ENCODE measurements around the gene UTS2R. TPM values are rescaled to one million over a fixed set of nuclear protein-coding genes. Genes with fewer than 3 reads are reported as not detected.
"Not testable (repeated sequence)": the region's sequence is repeated elsewhere in the genome, so short reads cannot be mapped to it uniquely, and the experiment has no call there.

The UTS2R gene
- total RNA-seq, 1 donor from 2014 or later = not detected

- Mint-ChIP-seq H3K27ac (no peak overlapping the region), H3K9me3 (no peaks in the 10 kb centered on the region), H3K36me3 (ENCODE audit: low read depth) (no peaks in the 10 kb centered on the region), H3K4me3 (ENCODE audit: low read depth) (no peak overlapping the region), H3K4me1 (ENCODE audit: low read depth) (peaks cover 4% of the 10 kb centered on the region), H3K27me3 (ENCODE audit: low read depth) (peaks cover 22% of the 10 kb centered on the region)
- intact Hi-C loops (cut with micrococcal nuclease) = no loop called here
- DNase-seq (ENCODE audit: low spot score) = no peak
These were observed 6.6 kb downstream of the UTS2R start for GRCh38 chr17:82377924-82378740.

DNA sequence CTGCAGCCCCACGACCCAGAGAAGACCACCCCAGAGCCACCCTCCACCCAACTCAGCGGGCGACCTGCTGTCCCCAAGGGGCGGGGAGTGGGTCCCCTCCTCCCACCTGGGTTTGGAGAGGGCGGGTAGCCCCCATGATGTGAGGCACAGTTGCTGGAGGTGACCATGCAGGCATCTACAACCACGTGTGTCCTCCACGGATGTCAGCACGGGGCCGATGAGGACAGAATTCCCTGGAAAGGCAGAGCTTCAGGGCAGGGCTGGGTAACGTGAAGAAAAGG lies 7.1 kb downstream of the UTS2R start:
- H3K4me3 Mint-ChIP-seq (ENCODE audit: low read depth) = no peak overlapping the region
- H3K9me3 Mint-ChIP-seq = no peaks in the 10 kb centered on the region
- H3K4me1 Mint-ChIP-seq (ENCODE audit: low read depth) = peaks cover 4% of the 10 kb centered on the region
- H3K36me3 Mint-ChIP-seq (ENCODE audit: low read depth) = no peaks in the 10 kb centered on the region
- DNase-seq (ENCODE audit: low spot score) = no peak
- H3K27me3 Mint-ChIP-seq (ENCODE audit: low read depth) = peaks cover 17% of the 10 kb centered on the region
- intact Hi-C loops (cut with micrococcal nuclease) = no loop called here
- no peak overlapping the region for H3K27ac Mint-ChIP-seq

DNA sequence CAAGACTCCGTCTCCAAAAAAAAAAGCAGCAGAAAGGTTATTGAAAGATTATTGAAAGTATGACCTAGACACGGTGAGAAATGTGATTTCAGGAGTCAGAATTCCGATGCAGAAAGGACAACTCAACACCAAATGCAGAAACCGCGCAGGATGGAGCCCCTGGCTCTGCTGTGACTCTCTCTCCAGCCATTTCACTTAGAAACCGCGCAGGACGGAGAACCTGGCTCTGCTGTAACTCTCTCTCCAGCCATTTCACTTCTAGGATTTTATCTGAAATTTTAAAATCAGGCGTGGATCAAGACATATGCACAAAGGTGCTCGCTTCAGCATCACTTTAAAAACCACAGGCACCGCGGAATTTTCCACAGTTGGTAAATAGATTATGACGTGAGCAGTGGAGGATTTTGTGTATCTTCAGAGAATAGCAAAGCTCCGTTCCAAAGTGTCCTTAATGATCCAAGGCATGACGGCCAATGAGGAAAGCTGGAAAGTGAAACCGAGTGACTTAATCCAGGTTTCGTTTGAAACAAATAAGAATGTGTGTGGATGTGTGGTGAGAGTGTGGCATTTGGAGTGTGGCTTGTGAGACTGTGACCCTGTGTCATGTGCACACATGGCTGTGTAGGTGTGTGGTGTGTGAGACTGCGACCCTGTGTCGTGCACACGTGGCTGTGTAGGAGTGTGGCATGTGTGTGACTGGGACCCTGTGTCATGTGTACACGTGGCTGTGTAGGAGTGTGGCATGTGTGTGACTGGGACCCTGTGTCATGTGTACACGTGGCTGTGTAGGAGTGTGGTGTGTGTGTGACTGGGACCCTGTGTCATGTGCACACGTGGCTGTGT lies 9.5 kb downstream of the UTS2R start:
- no peaks in the 10 kb centered on the region for H3K36me3 Mint-ChIP-seq (ENCODE audit: low read depth)
- intact Hi-C loops (cut with micrococcal nuclease) = no loop called here
- peaks cover 12% of the 10 kb centered on the region for H3K27me3 Mint-ChIP-seq (ENCODE audit: low read depth)
- no peak overlapping the region for H3K4me3 Mint-ChIP-seq (ENCODE audit: low read depth)
- no peak for DNase-seq (ENCODE audit: low spot score)
- H3K4me1 Mint-ChIP-seq (ENCODE audit: low read depth) = peaks cover 4% of the 10 kb centered on the region
- no peak overlapping the region for H3K27ac Mint-ChIP-seq
- no peaks in the 10 kb centered on the region for H3K9me3 Mint-ChIP-seq

DNA sequence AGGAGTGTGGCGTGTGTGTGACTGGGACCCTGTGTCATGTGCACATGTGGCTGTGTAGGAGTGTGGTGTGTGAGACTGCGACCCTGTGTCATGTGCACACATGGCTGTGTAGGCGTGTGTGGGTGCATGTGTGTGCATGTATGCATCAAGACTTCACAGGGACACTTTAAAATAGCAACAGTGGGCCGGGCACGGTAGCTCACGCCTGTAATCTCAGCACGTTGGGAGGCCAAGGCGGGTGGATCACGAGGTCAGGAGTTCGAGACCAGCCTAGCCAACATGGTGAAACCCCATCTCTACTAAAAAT lies 10.1 kb downstream of the UTS2R start:
- DNase-seq (ENCODE audit: low spot score); H3K27ac Mint-ChIP-seq; H3K4me3 Mint-ChIP-seq (ENCODE audit: low read depth); intact Hi-C loops (cut with micrococcal nuclease); H3K27me3 Mint-ChIP-seq (ENCODE audit: low read depth); H3K36me3 Mint-ChIP-seq (ENCODE audit: low read depth); H3K9me3 Mint-ChIP-seq; H3K4me1 Mint-ChIP-seq (ENCODE audit: low read depth): not testable (repeated sequence)

DNA sequence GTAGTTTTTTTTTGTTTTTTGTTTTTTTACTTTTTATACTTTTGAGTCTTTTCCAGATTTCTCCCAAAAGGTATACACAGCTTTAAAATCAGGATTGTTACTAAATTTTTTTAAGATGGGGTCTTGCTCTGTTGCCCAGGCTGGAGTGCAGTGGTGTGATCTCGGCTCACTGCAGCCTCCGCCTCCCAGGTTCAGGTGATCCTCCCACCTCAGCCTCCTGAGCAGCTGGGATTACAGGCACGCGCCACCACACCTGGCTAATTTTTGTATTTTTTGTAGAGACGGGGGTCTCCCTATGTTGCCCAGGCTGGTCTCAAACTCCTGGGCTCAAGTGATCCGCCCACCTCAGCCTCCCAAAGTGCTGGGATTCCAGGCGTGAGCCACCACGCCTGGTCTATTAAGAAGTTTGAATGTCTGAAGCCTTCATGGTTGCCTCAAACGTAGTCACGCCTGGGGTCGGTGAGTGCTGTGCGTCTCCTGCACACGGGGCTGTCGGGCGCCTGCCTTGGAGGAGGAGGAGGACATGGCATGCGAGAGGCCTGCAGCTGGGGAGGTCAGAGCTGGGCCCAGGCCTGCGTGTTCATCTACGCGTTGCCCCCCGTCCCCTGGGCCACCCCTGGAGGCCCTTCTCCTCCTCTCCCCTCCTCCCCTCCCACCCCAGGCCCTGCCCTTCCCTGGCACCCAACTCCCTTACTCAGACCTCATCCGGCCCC lies 10.8 kb downstream of the UTS2R start:
- intact Hi-C loops (cut with micrococcal nuclease) = not testable (repeated sequence)

DNA sequence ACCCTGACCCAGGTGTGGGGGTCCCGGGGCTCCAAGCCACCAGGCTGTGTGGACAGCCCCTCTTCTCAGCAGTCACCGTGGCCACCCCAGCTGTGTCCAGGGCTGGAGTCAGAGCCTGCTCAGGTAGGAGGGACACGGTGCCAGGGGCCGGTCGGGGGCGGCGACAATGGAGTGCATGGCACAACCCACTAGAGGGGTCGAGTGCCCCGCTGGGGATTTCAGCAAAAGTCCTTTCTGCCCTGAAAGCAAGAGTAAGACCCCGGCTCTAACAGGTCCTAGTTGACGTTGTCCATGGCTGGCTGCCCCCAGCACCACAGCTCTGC lies 11.3 kb downstream of the UTS2R start:
- no peak overlapping the region for H3K4me3 Mint-ChIP-seq (ENCODE audit: low read depth)
- no peaks in the 10 kb centered on the region for H3K9me3 Mint-ChIP-seq
- peaks cover 4% of the 10 kb centered on the region for H3K4me1 Mint-ChIP-seq (ENCODE audit: low read depth)
- intact Hi-C loops (cut with micrococcal nuclease) = no loop called here
- no peak overlapping the region for H3K27ac Mint-ChIP-seq
- no peaks in the 10 kb centered on the region for H3K36me3 Mint-ChIP-seq (ENCODE audit: low read depth)
- peaks cover 8% of the 10 kb centered on the region for H3K27me3 Mint-ChIP-seq (ENCODE audit: low read depth)
- no peak for DNase-seq (ENCODE audit: low spot score)

More for the DNA sequence above, 10.8 kb downstream of the UTS2R start:
- not testable (repeated sequence) for H3K36me3 Mint-ChIP-seq (ENCODE audit: low read depth); DNase-seq (ENCODE audit: low spot score); H3K27ac Mint-ChIP-seq; H3K9me3 Mint-ChIP-seq; H3K27me3 Mint-ChIP-seq (ENCODE audit: low read depth); H3K4me1 Mint-ChIP-seq (ENCODE audit: low read depth); H3K4me3 Mint-ChIP-seq (ENCODE audit: low read depth)

- intact Hi-C loops (cut with micrococcal nuclease) = no loop called here
- peaks cover 4% of the 10 kb centered on the region for H3K4me1 Mint-ChIP-seq (ENCODE audit: low read depth)
- no peak for DNase-seq (ENCODE audit: low spot score)
- H3K36me3 Mint-ChIP-seq (ENCODE audit: low read depth) = no peaks in the 10 kb centered on the region
- peaks cover 8% of the 10 kb centered on the region for H3K27me3 Mint-ChIP-seq (ENCODE audit: low read depth)
- H3K4me3 Mint-ChIP-seq (ENCODE audit: low read depth) = no peak overlapping the region
- no peak overlapping the region for H3K27ac Mint-ChIP-seq
- H3K9me3 Mint-ChIP-seq = no peaks in the 10 kb centered on the region
These were observed 11.8 kb downstream of the UTS2R start for GRCh38 chr17:82383411-82383810.

DNA sequence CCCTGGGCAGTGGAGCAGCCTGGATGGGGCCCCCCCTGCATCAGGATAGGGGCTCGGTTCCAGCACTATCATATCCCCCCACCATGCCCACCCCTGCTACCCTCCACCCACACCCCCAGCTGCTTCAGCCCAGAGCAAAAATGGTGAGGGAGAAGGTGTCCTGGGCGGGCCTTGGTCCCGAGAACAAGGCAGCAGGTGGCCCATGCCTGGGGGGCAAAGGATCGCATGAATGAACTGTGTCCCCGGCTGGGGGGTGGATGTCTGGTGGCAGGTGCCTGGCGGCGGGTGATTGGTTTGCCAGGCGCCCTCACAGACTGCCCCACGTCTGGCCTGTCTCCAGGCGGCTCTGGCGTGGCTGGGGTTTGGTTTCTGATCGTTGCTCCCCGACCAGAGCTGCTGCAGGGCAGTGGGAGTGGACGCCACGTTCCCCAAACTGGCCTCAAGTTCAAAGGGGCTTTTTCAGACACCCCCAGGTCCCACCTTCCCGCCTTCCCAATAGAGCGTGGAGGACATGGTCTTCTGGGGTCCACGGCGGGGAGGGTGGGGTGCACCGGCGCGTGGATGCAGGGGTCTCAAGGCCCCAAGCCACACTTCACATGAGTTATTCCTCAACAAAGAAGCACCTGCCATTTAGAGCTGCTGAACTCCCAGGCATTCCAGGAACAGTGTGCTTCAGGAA lies 12.6 kb downstream of the UTS2R start:
- H3K27ac Mint-ChIP-seq = no peak overlapping the region
- intact Hi-C loops (cut with micrococcal nuclease) = no loop called here
- peaks cover 4% of the 10 kb centered on the region for H3K4me1 Mint-ChIP-seq (ENCODE audit: low read depth)
- H3K36me3 Mint-ChIP-seq (ENCODE audit: low read depth) = no peaks in the 10 kb centered on the region
- DNase-seq (ENCODE audit: low spot score) = no peak
- no peaks in the 10 kb centered on the region for H3K9me3 Mint-ChIP-seq
- H3K4me3 Mint-ChIP-seq (ENCODE audit: low read depth) = no peak overlapping the region
- H3K27me3 Mint-ChIP-seq (ENCODE audit: low read depth) = peaks cover 6% of the 10 kb centered on the region

DNA sequence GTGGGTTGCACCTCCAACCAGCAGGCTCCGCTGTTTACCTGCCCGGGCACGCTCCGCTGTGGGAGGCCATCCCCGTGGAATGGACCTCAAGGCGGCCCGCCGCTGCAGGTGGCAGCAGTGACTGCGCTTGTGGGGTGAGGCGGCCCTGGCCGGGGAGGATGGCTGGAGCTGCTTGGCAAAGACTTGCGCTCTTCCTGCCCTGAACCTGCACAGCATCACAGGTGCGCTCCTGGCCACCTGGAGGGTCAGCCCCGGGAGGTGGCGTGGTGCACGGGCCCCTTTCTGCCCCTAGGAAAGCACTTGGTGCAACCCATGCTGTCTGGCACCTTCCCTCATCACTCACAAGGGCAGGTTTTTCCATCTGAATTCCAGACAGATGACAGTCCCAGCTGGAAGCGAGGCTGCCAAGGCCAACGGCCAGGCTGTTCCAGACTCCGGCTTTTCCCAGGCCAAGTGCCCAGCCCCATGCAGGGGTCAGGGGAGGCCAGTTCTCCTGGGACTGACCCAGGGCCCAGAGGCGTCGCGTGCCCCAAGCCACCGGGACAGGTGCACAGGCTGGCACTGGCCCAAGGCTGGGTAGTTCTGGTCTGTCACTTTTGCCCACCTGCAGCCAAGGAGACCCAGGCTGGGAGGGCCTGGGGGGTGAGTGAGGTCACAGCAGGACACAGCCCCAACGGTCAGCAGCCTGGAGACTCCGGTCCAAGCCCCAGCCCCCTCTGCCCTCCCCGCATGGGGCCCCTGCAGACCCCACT lies 13.3 kb downstream of the UTS2R start:
- no peak for DNase-seq (ENCODE audit: low spot score)
- Mint-ChIP-seq H3K9me3 (no peaks in the 10 kb centered on the region), H3K27me3 (ENCODE audit: low read depth) (peaks cover 4% of the 10 kb centered on the region), H3K4me1 (ENCODE audit: low read depth) (peaks cover 3% of the 10 kb centered on the region), H3K4me3 (ENCODE audit: low read depth) (no peak overlapping the region), H3K27ac (no peak overlapping the region), H3K36me3 (ENCODE audit: low read depth) (no peaks in the 10 kb centered on the region)
- intact Hi-C loops (cut with micrococcal nuclease) = no loop called here

DNA sequence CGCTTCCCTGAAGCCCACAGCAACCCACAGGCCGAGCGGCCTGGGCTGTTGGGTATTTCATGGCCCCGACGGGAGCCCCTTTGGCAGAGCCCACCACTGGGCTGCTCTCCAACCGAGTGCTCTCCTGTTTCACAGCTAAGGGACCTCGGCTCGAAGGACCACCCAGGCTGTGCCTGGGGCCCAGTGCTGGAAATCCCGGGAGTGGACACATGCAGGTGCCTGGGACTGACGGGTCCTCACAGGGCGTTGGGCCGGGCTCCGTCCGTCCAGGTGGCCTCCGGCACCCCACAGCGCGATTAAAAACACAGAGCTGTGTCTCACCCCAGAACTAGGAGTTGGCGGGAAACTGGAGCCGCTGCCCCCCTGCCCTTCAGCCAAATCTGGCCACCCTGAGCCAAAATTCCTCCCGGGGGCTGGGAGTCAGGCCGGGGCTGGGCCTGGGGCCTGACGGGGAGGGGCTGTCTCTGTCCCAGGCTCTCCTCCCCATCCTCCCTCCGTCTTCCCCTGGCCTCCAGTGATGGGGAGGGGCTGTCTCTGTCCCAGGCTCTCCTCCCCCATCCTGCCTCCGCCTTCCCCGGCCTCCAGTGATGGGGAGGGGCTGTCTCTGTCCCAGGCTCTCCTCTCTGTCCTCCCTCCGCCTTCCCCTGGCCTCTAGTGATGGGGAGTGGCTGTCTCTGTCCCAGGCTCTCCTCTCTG lies 14.1 kb downstream of the UTS2R start:
- Mint-ChIP-seq H3K27ac (no peak overlapping the region), H3K36me3 (ENCODE audit: low read depth) (no peaks in the 10 kb centered on the region), H3K4me3 (ENCODE audit: low read depth) (no peak overlapping the region), H3K9me3 (no peaks in the 10 kb centered on the region), H3K27me3 (ENCODE audit: low read depth) (peaks cover 2% of the 10 kb centered on the region), H3K4me1 (ENCODE audit: low read depth) (no peaks in the 10 kb centered on the region)
- DNase-seq (ENCODE audit: low spot score) = no peak
- intact Hi-C loops (cut with micrococcal nuclease) = no loop called here

- no peak for DNase-seq (ENCODE audit: low spot score)
- intact Hi-C loops (cut with micrococcal nuclease) = no loop called here
- Mint-ChIP-seq H3K27me3 (ENCODE audit: low read depth) (peaks cover 2% of the 10 kb centered on the region), H3K9me3 (no peaks in the 10 kb centered on the region), H3K36me3 (ENCODE audit: low read depth) (no peaks in the 10 kb centered on the region), H3K27ac (no peak overlapping the region), H3K4me1 (ENCODE audit: low read depth) (no peaks in the 10 kb centered on the region), H3K4me3 (ENCODE audit: low read depth) (no peak overlapping the region)
These were observed 14.8 kb downstream of the UTS2R start for GRCh38 chr17:82386255-82386831.
